AG09309 (cell line): ENCODE measurements around the gene MAD1L1.

Experiments
- DNase-seq: peaks from one replicate; pipeline ENCODE4 v3.0.0-alpha.2; 2010; ENCODE audit warnings: low read depth
- H3K4me3 ChIP-seq: 2 replicates; pipeline ENCODE4 v1.5.1; 2011; ENCODE audit warnings: mild to moderate bottlenecking, low read depth, low read length, moderate library complexity; ENCODE audit not compliant: control insufficient read depth
- TF ChIP-seq, protein P1 (sequence below): IDR thresholded peaks from 2 replicates; pipeline ENCODE4 v1.5.1; 2011; ENCODE audit warnings: mild to moderate bottlenecking, low read depth, low read length, inconsistent platforms; ENCODE audit not compliant: insufficient read depth, control insufficient read depth; ENCODE audit errors: missing control alignments

MAD1L1 gene

DNA sequence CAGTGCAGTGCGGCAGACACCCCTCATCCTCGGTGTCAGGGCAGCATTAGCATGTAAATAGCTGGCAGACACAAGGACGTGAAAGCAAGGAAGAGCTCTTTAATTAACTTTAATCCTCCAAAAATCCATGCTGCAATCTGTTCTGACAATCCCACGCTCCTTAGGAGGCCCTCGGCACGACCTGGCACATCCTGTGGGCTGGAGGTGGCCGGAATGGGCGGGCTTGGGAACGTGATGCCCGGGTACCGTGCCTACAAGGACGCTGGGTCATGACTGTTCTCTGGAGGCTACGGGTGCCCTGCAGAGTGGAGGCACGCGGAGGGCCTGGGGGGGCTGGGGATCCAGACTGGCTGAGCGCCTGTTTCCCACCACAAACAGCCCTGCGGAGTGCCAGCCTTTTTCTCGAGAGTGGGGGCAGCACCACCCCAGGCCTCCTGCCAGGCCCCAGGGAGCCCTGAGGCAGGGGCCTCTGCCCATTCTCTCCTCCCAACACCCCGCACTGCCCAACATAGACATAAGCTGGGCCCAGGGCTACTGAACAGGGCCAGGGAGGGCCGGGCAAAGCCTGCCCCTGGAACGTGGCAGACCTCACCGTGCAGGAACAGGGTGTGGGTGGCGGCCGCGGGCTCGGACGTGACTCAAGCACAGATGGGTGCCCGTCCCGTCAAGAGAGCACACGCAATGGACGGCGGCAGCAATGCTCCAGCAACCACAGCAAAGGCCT lies 189.3 kb downstream of the MAD1L1 start:
- H3K4me3 ChIP-seq, result no peak overlapping the region
- TF ChIP-seq, protein P1, sequence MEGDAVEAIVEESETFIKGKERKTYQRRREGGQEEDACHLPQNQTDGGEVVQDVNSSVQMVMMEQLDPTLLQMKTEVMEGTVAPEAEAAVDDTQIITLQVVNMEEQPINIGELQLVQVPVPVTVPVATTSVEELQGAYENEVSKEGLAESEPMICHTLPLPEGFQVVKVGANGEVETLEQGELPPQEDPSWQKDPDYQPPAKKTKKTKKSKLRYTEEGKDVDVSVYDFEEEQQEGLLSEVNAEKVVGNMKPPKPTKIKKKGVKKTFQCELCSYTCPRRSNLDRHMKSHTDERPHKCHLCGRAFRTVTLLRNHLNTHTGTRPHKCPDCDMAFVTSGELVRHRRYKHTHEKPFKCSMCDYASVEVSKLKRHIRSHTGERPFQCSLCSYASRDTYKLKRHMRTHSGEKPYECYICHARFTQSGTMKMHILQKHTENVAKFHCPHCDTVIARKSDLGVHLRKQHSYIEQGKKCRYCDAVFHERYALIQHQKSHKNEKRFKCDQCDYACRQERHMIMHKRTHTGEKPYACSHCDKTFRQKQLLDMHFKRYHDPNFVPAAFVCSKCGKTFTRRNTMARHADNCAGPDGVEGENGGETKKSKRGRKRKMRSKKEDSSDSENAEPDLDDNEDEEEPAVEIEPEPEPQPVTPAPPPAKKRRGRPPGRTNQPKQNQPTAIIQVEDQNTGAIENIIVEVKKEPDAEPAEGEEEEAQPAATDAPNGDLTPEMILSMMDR, result no peak
- no peak for DNase-seq

DNA sequence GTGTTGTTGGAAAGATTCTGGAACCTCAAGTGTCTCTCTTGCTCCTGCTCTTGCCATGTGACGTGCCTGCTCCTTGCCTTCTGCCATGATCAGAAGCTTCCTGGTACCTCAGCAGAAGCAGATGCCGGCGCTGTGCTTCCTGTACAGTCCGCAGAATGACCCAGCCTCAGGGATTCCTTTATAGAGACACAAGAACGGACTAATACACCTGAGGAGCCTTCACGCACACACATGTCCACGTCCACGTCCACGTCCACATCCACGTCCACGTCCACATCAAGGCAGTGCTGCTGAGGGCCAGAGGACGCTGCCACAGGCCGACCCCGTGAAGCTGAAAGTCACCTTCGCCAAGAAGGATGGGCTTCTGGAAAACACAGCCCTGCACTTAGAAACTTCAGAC lies 190.1 kb downstream of the MAD1L1 start:
- TF ChIP-seq, protein P1, result no peak
- DNase-seq, result no peak
- H3K4me3 ChIP-seq, result no peak overlapping the region

DNA sequence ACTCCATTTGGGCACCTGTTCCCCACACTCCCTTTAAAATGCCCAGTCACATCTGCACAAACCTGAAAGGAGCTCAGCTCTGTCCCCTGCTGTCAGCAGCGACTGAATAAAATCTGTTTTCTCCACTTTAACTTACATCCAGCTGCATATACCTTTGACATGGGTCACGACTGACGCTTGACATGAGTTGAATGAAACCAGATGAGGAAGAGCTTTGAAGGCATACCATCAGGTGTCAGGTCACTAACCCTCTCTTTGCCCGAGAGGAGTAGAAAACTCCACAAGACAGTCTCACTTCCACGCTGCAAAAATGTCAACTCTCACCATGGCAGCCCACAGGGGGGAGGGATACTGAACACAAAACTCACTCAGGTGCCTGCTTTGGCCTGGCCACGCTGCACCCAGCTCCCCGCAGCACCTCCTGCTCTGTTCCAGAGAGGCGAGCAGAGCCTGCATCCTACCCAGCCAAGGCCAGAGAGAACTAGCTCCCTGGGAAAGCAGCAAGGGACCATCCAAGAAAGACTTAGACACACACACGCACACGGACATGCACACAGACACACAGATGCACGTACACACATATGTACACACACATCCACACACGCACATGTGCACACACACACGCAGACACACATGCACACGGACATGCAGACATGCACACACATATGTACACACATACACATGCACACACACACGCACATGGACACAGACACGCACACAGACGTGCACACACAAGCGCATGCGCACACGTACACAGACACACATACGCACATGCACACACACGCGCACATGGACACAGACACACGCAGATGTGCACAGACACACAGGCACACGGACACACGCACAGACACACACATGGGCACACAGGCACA lies 191.0 kb downstream of the MAD1L1 start:
- H3K4me3 ChIP-seq, result no peak overlapping the region
- TF ChIP-seq, protein P1, result no peak
- no peak for DNase-seq

DNA sequence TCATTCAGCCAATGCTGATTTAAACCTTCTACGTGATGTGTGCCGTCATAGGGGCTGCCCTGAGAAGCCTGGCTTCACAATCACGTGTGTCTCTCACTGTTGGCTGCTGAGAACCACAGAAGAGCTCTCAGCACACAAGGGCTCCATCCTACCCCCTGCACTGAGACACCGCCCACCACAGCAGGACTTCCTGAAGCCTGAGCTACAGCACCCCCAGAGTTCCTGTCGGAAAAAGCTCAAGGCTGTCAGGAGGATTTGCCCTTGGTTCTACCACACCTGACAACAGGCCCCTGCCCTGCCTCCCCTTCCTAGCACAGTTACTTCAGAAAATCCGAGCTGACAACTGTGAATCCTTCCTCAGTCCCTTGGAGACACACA lies 191.9 kb downstream of the MAD1L1 start:
- H3K4me3 ChIP-seq, result no peak overlapping the region
- TF ChIP-seq, protein P1, result no peak
- no peak for DNase-seq

DNA sequence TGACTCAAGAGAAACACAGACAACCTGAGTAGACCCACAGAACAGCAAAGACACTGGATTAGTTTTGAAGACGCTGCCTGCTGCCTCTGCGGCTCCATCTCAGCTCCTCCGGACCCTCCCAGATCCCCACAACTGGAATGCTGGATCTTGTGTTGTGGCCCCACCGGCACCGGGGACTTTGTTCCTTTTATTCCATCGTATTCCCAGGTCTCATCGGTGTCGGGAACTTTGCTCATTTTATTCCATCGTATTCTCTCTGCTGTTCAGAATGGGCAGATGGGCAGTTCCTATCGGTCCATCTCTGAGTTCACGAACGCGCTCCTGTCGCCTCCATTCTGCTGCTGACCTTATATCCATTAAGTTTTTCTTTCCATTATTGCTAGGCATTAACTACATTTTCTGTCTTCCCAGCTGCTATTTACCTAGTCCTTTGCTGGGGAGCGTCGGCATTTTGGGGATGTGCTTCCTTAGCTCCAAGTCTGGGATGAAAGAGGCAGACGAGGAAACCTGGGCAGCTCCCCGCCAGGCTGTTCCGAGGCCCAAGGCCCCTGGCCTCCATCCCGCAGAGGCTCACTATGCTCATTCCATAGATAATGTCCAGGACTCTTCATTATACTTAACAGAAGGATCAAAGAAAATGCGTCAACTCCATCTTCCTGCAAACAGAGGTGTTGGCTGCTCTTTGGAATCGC lies 192.4 kb downstream of the MAD1L1 start:
- no peak for DNase-seq
- H3K4me3 ChIP-seq, result no peak overlapping the region

More for the DNA sequence above, 192.4 kb downstream of the MAD1L1 start:
- TF ChIP-seq, protein P1, result no peak
